NCI-H524 (cell line): ENCODE data around the gene DOCK2.

Source experiments
- DNase-seq, 2 experiments: peaks; one replicate each; lab custom pipeline; 2025; lab: John Stamatoyannopoulos, UW

The DOCK2 gene

GRCh38 chr5:169864483-169864882, 227.4 kb downstream of the DOCK2 start:
- DNase-seq = no peak

- DNase-seq = no peak
These were observed 230.3 kb downstream of the DOCK2 start for GRCh38 chr5:169867347-169867746.

- DNase-seq = peak in 1 of 2 experiments; percentile 14
These were observed 232.0 kb downstream of the DOCK2 start for GRCh38 chr5:169869066-169869465.

GRCh38 chr5:169870211-169870610, 233.1 kb downstream of the DOCK2 start:
- no peak for DNase-seq

GRCh38 chr5:169871826-169872490, 234.9 kb downstream of the DOCK2 start:
- DNase-seq = no peak

GRCh38 chr5:169873642-169874041, 236.6 kb downstream of the DOCK2 start:
- DNase-seq = no peak

GRCh38 chr5:169874621-169875020, 237.5 kb downstream of the DOCK2 start:
- DNase-seq = no peak

- no peak for DNase-seq
These were observed 238.1 kb downstream of the DOCK2 start for GRCh38 chr5:169875091-169875728.

GRCh38 chr5:169875731-169876130, 238.7 kb downstream of the DOCK2 start:
- no peak for DNase-seq

- DNase-seq = no peak
These were observed 239.3 kb downstream of the DOCK2 start for GRCh38 chr5:169876386-169876785.

- DNase-seq = peak in 1 of 2 experiments; percentile 56
These were observed 243.1 kb downstream of the DOCK2 start for GRCh38 chr5:169880012-169880663.

- DNase-seq = no peak
These were observed 243.7 kb downstream of the DOCK2 start for GRCh38 chr5:169880785-169881184.

- no peak for DNase-seq
These were observed 244.7 kb downstream of the DOCK2 start for GRCh38 chr5:169881702-169882303.

GRCh38 chr5:169886033-169886432, 249.0 kb downstream of the DOCK2 start:
- no peak for DNase-seq

GRCh38 chr5:169886677-169887076, 249.6 kb downstream of the DOCK2 start:
- no peak for DNase-seq

GRCh38 chr5:169889572-169889971, 252.5 kb downstream of the DOCK2 start:
- DNase-seq = no peak

- DNase-seq = no peak
These were observed 255.9 kb downstream of the DOCK2 start for GRCh38 chr5:169893010-169893409.

- no peak for DNase-seq
These were observed 256.5 kb downstream of the DOCK2 start for GRCh38 chr5:169893571-169893970.

- DNase-seq = peak in 1 of 2 experiments; percentile 55
These were observed 258.9 kb downstream of the DOCK2 start for GRCh38 chr5:169895926-169896325.

- DNase-seq = no peak
These were observed 260.4 kb downstream of the DOCK2 start for GRCh38 chr5:169897481-169897880.

- DNase-seq = no peak
These were observed 264.8 kb downstream of the DOCK2 start for GRCh38 chr5:169901896-169902295.

- DNase-seq = no peak
These were observed 267.0 kb downstream of the DOCK2 start for GRCh38 chr5:169904059-169904458.

- no peak for DNase-seq
These were observed 267.4 kb downstream of the DOCK2 start for GRCh38 chr5:169904508-169904907.
